SU-DHL-6 (cell line): ENCODE data around the gene CDK5RAP3.

Experiments used
- CTCF ChIP-seq: fragments of 200-600 bp; sonication (generic); IDR thresholded peaks from one replicate; pipeline ENCODE4 v1.5.1; 2017; ENCODE audit warnings: antibody characterized with exemption, mild to moderate bottlenecking, low read length, moderate library complexity; ENCODE audit not compliant: insufficient read depth, poor library complexity, severe bottlenecking
- EZH2phosphoT487 ChIP-seq: fragments of 200-600 bp; sonication (generic), shearing (Covaris generic); conservative IDR thresholded peaks from 2 replicates; pipeline ENCODE4 v1.6.1; 2018; ENCODE audit warnings: mild to moderate bottlenecking, antibody characterized with exemption, low read length, moderate library complexity, mixed read lengths

- no peak for TF ChIP-seq CTCF
- TF ChIP-seq EZH2phosphoT487: no peak
Measured at GRCh38 chr17:48013876-48014594, 43.1 kb downstream of the CDK5RAP3 start.
